Measurements from ENCODE around the gene RIMBP2. TPM values are rescaled to one million over a fixed set of nuclear protein-coding genes. Genes with fewer than 3 reads are reported as not detected.

RIMBP2 gene
- total and polyA plus RNA-seq, 7 experiments from 2014 or later = 0.05 TPM; not detected in 6

- Mint-ChIP-seq H3K27ac (no peak overlapping the region), H3K27me3 (peaks cover 3 to 32% (median 7%) of the 10 kb centered on the region in 5 donors), H3K4me1 (no peaks in the 10 kb centered on the region), H3K36me3 (no peaks in the 10 kb centered on the region), H3K4me3 (no peak overlapping the region), H3K9me3 (peaks cover 0 to 4% (median 0%) of the 10 kb centered on the region in 11 donors)
- no peaks in the 10 kb centered on the region for H3K36me3 ChIP-seq (ENCODE audit: control insufficient read depth in 2 of 3, insufficient read depth in 3 of 3, low read length in 3 of 3)
- no peaks in the 10 kb centered on the region for H3K9me3 ChIP-seq (ENCODE audit: control insufficient read depth in 2 of 3, low read length in 3 of 3)
- ChIA-PET CTCF (no interaction called here), POLR2A (no interaction called here)
- intact Hi-C loops (cut with micrococcal nuclease) = no loop called here
- peaks cover 0 to 3% of the 10 kb centered on the region in 2 donors for H3K27me3 ChIP-seq (ENCODE audit: control insufficient read depth in 2 of 2, insufficient read depth in 2 of 2, low read length in 2 of 2)
- no peak overlapping the region for H3K4me3 ChIP-seq (ENCODE audit: low read length)
- no peak overlapping the region for H3K27ac ChIP-seq (ENCODE audit: low read depth, low read length)
- ATAC-seq = no peak
- DNase-seq = no peak
- no peaks in the 10 kb centered on the region for H3K4me1 ChIP-seq (ENCODE audit: control insufficient read depth in 2 of 2, insufficient read depth in 2 of 2, low read length in 2 of 2)
Observed at GRCh38 chr12:130632642-130633041, 83.5 kb downstream of the RIMBP2 start.

- ChIA-PET POLR2A (no interaction called here), CTCF (no interaction called here)
- H3K4me1 ChIP-seq (ENCODE audit: control insufficient read depth in 2 of 2, insufficient read depth in 2 of 2, low read length in 2 of 2) = no peaks in the 10 kb centered on the region
- Mint-ChIP-seq H3K27ac (no peak overlapping the region), H3K36me3 (no peaks in the 10 kb centered on the region), H3K4me3 (no peak overlapping the region), H3K27me3 (peaks cover 0 to 32% (median 6%) of the 10 kb centered on the region in 5 donors), H3K4me1 (no peaks in the 10 kb centered on the region), H3K9me3 (peaks cover 0 to 4% (median 0%) of the 10 kb centered on the region in 11 donors)
- no peak for ATAC-seq
- H3K4me3 ChIP-seq (ENCODE audit: low read length) = no peak overlapping the region
- no peak overlapping the region for H3K27ac ChIP-seq (ENCODE audit: low read depth, low read length)
- DNase-seq = no peak
- intact Hi-C loops (cut with micrococcal nuclease) = no loop called here
- H3K36me3 ChIP-seq (ENCODE audit: control insufficient read depth in 2 of 3, insufficient read depth in 3 of 3, low read length in 3 of 3) = no peaks in the 10 kb centered on the region
- no peaks in the 10 kb centered on the region for H3K9me3 ChIP-seq (ENCODE audit: control insufficient read depth in 2 of 3, low read length in 3 of 3)
- peaks cover 0 to 3% of the 10 kb centered on the region in 2 donors for H3K27me3 ChIP-seq (ENCODE audit: control insufficient read depth in 2 of 2, insufficient read depth in 2 of 2, low read length in 2 of 2)
Observed at GRCh38 chr12:130628304-130628703, 87.8 kb downstream of the RIMBP2 start.

- intact Hi-C loops (cut with micrococcal nuclease) = no loop called here
- Mint-ChIP-seq H3K27ac (no peak overlapping the region), H3K4me1 (no peaks in the 10 kb centered on the region), H3K4me3 (no peak overlapping the region), H3K9me3 (peaks cover 0 to 4% (median 0%) of the 10 kb centered on the region in 11 donors), H3K27me3 (peaks cover 0 to 23% (median 6%) of the 10 kb centered on the region in 5 donors), H3K36me3 (no peaks in the 10 kb centered on the region)
- ChIA-PET CTCF (no interaction called here), POLR2A (no interaction called here)
- Histone ChIP-seq H3K4me1 (ENCODE audit: control insufficient read depth in 2 of 2, insufficient read depth in 2 of 2, low read length in 2 of 2) (no peaks in the 10 kb centered on the region), H3K27me3 (ENCODE audit: control insufficient read depth in 2 of 2, insufficient read depth in 2 of 2, low read length in 2 of 2) (peaks cover 0 to 3% of the 10 kb centered on the region in 2 donors), H3K4me3 (ENCODE audit: low read length) (no peak overlapping the region), H3K27ac (ENCODE audit: low read depth, low read length) (no peak overlapping the region), H3K9me3 (ENCODE audit: control insufficient read depth in 2 of 3, low read length in 3 of 3) (no peaks in the 10 kb centered on the region), H3K36me3 (ENCODE audit: control insufficient read depth in 2 of 3, insufficient read depth in 3 of 3, low read length in 3 of 3) (no peaks in the 10 kb centered on the region)
- DNase-seq (no peak), ATAC-seq (no peak)
Observed at GRCh38 chr12:130627175-130627574, 88.9 kb downstream of the RIMBP2 start.

- DNase-seq (no peak), ATAC-seq (no peak)
- peaks cover 0 to 3% of the 10 kb centered on the region in 2 donors for H3K27me3 ChIP-seq (ENCODE audit: control insufficient read depth in 2 of 2, insufficient read depth in 2 of 2, low read length in 2 of 2)
- no peak overlapping the region for H3K4me3 ChIP-seq (ENCODE audit: low read length)
- H3K9me3 ChIP-seq (ENCODE audit: control insufficient read depth in 2 of 3, low read length in 3 of 3) = no peaks in the 10 kb centered on the region
- ChIA-PET POLR2A (no interaction called here), CTCF (no interaction called here)
- Mint-ChIP-seq H3K9me3 (peaks cover 0 to 4% (median 0%) of the 10 kb centered on the region in 11 donors), H3K36me3 (no peaks in the 10 kb centered on the region), H3K4me1 (no peaks in the 10 kb centered on the region), H3K27me3 (peaks cover 0 to 18% (median 6%) of the 10 kb centered on the region in 5 donors), H3K27ac (no peak overlapping the region), H3K4me3 (no peak overlapping the region)
- intact Hi-C loops (cut with micrococcal nuclease) = no loop called here
- no peaks in the 10 kb centered on the region for H3K4me1 ChIP-seq (ENCODE audit: control insufficient read depth in 2 of 2, insufficient read depth in 2 of 2, low read length in 2 of 2)
- H3K27ac ChIP-seq (ENCODE audit: low read depth, low read length) = no peak overlapping the region
- no peaks in the 10 kb centered on the region for H3K36me3 ChIP-seq (ENCODE audit: control insufficient read depth in 2 of 3, insufficient read depth in 3 of 3, low read length in 3 of 3)
Observed at GRCh38 chr12:130626601-130627000, 89.5 kb downstream of the RIMBP2 start.

GRCh38 chr12:130625201-130625600, 90.9 kb downstream of the RIMBP2 start:
- Mint-ChIP-seq H3K4me1 (no peaks in the 10 kb centered on the region), H3K4me3 (no peak overlapping the region), H3K27ac (no peak overlapping the region), H3K9me3 (peaks cover 0 to 4% (median 0%) of the 10 kb centered on the region in 11 donors), H3K27me3 (peaks cover 0 to 14% (median 6%) of the 10 kb centered on the region in 5 donors), H3K36me3 (no peaks in the 10 kb centered on the region)
- Histone ChIP-seq H3K27me3 (ENCODE audit: control insufficient read depth in 2 of 2, insufficient read depth in 2 of 2, low read length in 2 of 2) (peaks cover 0 to 3% of the 10 kb centered on the region in 2 donors), H3K4me3 (ENCODE audit: low read length) (no peak overlapping the region), H3K36me3 (ENCODE audit: control insufficient read depth in 2 of 3, insufficient read depth in 3 of 3, low read length in 3 of 3) (no peaks in the 10 kb centered on the region), H3K4me1 (ENCODE audit: control insufficient read depth in 2 of 2, insufficient read depth in 2 of 2, low read length in 2 of 2) (no peaks in the 10 kb centered on the region), H3K27ac (ENCODE audit: low read depth, low read length) (no peak overlapping the region), H3K9me3 (ENCODE audit: control insufficient read depth in 2 of 3, low read length in 3 of 3) (no peaks in the 10 kb centered on the region)
- DNase-seq (no peak), ATAC-seq (no peak)
- ChIA-PET CTCF (no interaction called here), POLR2A (no interaction called here)
- intact Hi-C loops (cut with micrococcal nuclease) = no loop called here

GRCh38 chr12:130622803-130623202, 93.3 kb downstream of the RIMBP2 start:
- ChIA-PET POLR2A (no interaction called here), CTCF (no interaction called here)
- H3K27me3 ChIP-seq (ENCODE audit: control insufficient read depth in 2 of 2, insufficient read depth in 2 of 2, low read length in 2 of 2) = no peaks in the 10 kb centered on the region
- ATAC-seq (no peak), DNase-seq (no peak)
- H3K36me3 ChIP-seq (ENCODE audit: control insufficient read depth in 2 of 3, insufficient read depth in 3 of 3, low read length in 3 of 3) = no peaks in the 10 kb centered on the region
- H3K4me3 ChIP-seq (ENCODE audit: low read length) = no peak overlapping the region
- no peak overlapping the region for H3K27ac ChIP-seq (ENCODE audit: low read depth, low read length)
- H3K9me3 Mint-ChIP-seq = peaks cover 0 to 4% (median 0%) of the 10 kb centered on the region in 11 donors
- H3K27ac Mint-ChIP-seq = no peak overlapping the region
- H3K4me1 Mint-ChIP-seq = no peaks in the 10 kb centered on the region
- H3K9me3 ChIP-seq (ENCODE audit: control insufficient read depth in 2 of 3, low read length in 3 of 3) = no peaks in the 10 kb centered on the region
- H3K4me3 Mint-ChIP-seq = no peak overlapping the region
- intact Hi-C loops (cut with micrococcal nuclease) = no loop called here
- H3K4me1 ChIP-seq (ENCODE audit: control insufficient read depth in 2 of 2, insufficient read depth in 2 of 2, low read length in 2 of 2) = no peaks in the 10 kb centered on the region
- H3K36me3 Mint-ChIP-seq = no peaks in the 10 kb centered on the region
- H3K27me3 Mint-ChIP-seq = peaks cover 0 to 6% (median 4%) of the 10 kb centered on the region in 5 donors

- H3K4me3 Mint-ChIP-seq = no peak overlapping the region
- no peaks in the 10 kb centered on the region for H3K27me3 ChIP-seq (ENCODE audit: control insufficient read depth in 2 of 2, insufficient read depth in 2 of 2, low read length in 2 of 2)
- no peaks in the 10 kb centered on the region for H3K4me1 ChIP-seq (ENCODE audit: control insufficient read depth in 2 of 2, insufficient read depth in 2 of 2, low read length in 2 of 2)
- H3K27ac Mint-ChIP-seq = no peak overlapping the region
- no peaks in the 10 kb centered on the region for H3K36me3 Mint-ChIP-seq
- peaks cover 0 to 4% (median 0%) of the 10 kb centered on the region in 11 donors for H3K9me3 Mint-ChIP-seq
- ATAC-seq (no peak), DNase-seq (no peak)
- POLR2A ChIA-PET = no interaction called here
- H3K27ac ChIP-seq (ENCODE audit: low read depth, low read length) = no peak overlapping the region
- no peaks in the 10 kb centered on the region for H3K9me3 ChIP-seq (ENCODE audit: control insufficient read depth in 2 of 3, low read length in 3 of 3)
- no peaks in the 10 kb centered on the region for H3K4me1 Mint-ChIP-seq
- H3K36me3 ChIP-seq (ENCODE audit: control insufficient read depth in 2 of 3, insufficient read depth in 3 of 3, low read length in 3 of 3) = no peaks in the 10 kb centered on the region
- H3K27me3 Mint-ChIP-seq = peaks cover 0 to 6% (median 4%) of the 10 kb centered on the region in 5 donors
- intact Hi-C loops (cut with micrococcal nuclease) = no loop called here
- no peak overlapping the region for H3K4me3 ChIP-seq (ENCODE audit: low read length)
- CTCF ChIA-PET = no interaction called here
Observed at GRCh38 chr12:130621696-130622298, 94.3 kb downstream of the RIMBP2 start.

All from naive thymus-derived CD4-positive, alpha-beta T cell (primary cell).